HG03442 (cell line): ENCODE results near the gene PEX11A.
"Not testable (repeated sequence)": the region's sequence is repeated elsewhere in the genome, so short reads cannot be mapped to it uniquely, and the experiment has no call there.

Source experiments
- ATAC-seq: cut with Tn5 transposase; IDR thresholded peaks from one replicate; pipeline ENCODE4 v1.9.1; 2021; ENCODE audit warnings: mild to moderate bottlenecking, moderate library complexity; ENCODE audit not compliant: unreplicated experiment

PEX11A gene

GRCh38 chr15:89690276-89691218 is at the start of gene PEX11A, which contains the start of gene WDR93:
TSS of gene PEX11A (minus strand) at chr15:89690754. CDS start at chr15:89690632, 122 bp downstream.
TSS of gene WDR93 (plus strand) at chr15:89690811. CDS start at chr15:89701747, 10,936 bp downstream.
- ATAC-seq: peak; percentile 85

GRCh38 chr15:89740137-89740536 is 49.6 kb upstream of the PEX11A start:
- ATAC-seq: peak; percentile 69

- no peak for ATAC-seq
Observed at GRCh38 chr15:89735773-89736172, 45.2 kb upstream of the PEX11A start.

- ATAC-seq: no peak
Observed at GRCh38 chr15:89732451-89733172, 42.1 kb upstream of the PEX11A start.

GRCh38 chr15:89731275-89731674 is 40.7 kb upstream of the PEX11A start:
- no peak for ATAC-seq

GRCh38 chr15:89728254-89728653 is 37.7 kb upstream of the PEX11A start:
- ATAC-seq: no peak

GRCh38 chr15:89725064-89725463 is 34.5 kb upstream of the PEX11A start:
- no peak for ATAC-seq

GRCh38 chr15:89724621-89725020 is 34.1 kb upstream of the PEX11A start:
- no peak for ATAC-seq

- no peak for ATAC-seq
Observed at GRCh38 chr15:89723031-89723430, 32.5 kb upstream of the PEX11A start.

- ATAC-seq: no peak
Observed at GRCh38 chr15:89714775-89715174, 24.2 kb upstream of the PEX11A start.

- ATAC-seq: no peak
Observed at GRCh38 chr15:89707577-89707976, 17.0 kb upstream of the PEX11A start.

- ATAC-seq: no peak
Observed at GRCh38 chr15:89704411-89704810, 13.9 kb upstream of the PEX11A start.

- ATAC-seq: no peak
Observed at GRCh38 chr15:89695198-89695597, 4.6 kb upstream of the PEX11A start.

GRCh38 chr15:89693696-89694095 is 3.1 kb upstream of the PEX11A start:
- no peak for ATAC-seq

GRCh38 chr15:89693091-89693490 is 2.5 kb upstream of the PEX11A start:
- no peak for ATAC-seq

- not testable (repeated sequence) for ATAC-seq
Observed at GRCh38 chr15:89689930-89690275, 651 bp downstream of the PEX11A start.

- no peak for ATAC-seq
Observed at GRCh38 chr15:89686522-89686921, 4.0 kb downstream of the PEX11A start.

GRCh38 chr15:89685995-89686394 is 4.6 kb downstream of the PEX11A start:
- ATAC-seq: no peak

GRCh38 chr15:89681146-89681545 is 9.4 kb downstream of the PEX11A start:
- no peak for ATAC-seq

GRCh38 chr15:89680282-89680873 is 10.2 kb downstream of the PEX11A start:
- ATAC-seq: no peak

- ATAC-seq: no peak
Observed at GRCh38 chr15:89679212-89679611, 11.3 kb downstream of the PEX11A start, which contains the start of gene PLIN1. TSS of gene PLIN1 (minus strand) at chr15:89679367. CDS start at chr15:89677489, 1,878 bp downstream.
